Measurements from ENCODE around the gene SMC5.
"Not testable (repeated sequence)": the region's sequence is repeated elsewhere in the genome, so short reads cannot be mapped to it uniquely, and the experiment has no call there.

Gene SMC5

DNA sequence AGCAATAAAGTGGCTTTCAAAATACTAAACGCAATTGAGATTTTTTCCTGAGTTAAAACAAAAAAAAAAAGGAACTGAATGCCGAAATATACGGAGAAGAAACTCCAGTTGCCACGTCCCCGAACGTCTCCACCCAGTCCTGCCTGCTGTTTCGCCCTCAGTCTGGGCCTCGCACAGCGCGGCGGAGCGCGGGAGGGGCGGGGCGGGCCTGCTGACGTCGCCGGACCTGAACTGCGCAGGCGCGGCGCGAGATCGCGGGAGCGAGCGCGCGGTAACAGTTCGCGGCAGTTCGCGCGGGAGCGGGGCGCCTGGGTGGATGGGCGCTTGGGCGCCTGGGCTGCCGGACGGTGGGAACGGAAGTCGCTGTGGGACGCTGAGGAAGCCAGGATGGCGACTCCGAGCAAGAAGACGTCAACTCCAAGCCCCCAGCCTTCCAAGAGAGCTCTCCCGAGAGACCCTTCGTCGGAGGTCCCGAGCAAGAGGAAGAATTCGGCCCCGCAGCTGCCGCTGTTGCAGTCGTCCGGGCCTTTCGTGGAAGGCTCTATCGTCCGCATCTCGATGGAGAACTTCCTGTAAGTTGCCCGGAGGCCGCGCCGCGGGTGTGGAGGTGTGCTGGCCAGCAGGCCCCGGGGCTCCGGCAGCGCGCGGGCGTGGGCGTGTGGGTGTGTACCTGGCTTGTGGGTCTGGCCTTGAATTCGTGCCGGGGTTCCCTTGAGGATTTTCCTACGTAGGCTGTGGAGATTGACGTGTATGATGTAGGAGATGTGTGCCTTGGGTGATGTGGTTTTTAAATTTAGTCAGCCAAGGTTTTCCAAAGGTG lies at the start of gene SMC5:
Gene SMC5, plus strand, starts transcription at position 287 of the 820 bp plus-strand sequence. Its CDS starts 101 bp downstream, at position 388.
- DNase-seq (ENCODE audit: low read depth in 2 of 2) = peak; percentile 77

DNA sequence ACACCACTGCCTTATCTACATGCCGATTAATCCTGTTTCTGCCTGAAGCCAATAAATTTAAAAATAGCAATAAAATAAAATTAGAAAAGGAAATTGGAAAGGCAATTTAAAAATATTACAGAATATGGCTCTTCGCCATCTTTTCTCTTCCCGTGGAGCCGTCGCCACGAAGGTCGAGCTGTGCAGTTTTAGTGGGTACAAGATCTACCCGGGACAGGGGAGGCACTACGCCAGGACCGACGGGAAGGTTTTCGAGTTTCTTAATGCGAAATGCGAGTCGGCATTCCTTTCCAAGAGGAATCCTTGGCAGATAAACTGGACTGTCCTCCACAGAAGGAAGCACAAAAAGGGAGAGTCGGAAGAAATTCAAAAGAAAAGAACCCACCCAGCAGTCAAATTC lies 41.7 kb upstream of the SMC5 start:
- no peak for DNase-seq (ENCODE audit: low read depth in 2 of 2)

DNA sequence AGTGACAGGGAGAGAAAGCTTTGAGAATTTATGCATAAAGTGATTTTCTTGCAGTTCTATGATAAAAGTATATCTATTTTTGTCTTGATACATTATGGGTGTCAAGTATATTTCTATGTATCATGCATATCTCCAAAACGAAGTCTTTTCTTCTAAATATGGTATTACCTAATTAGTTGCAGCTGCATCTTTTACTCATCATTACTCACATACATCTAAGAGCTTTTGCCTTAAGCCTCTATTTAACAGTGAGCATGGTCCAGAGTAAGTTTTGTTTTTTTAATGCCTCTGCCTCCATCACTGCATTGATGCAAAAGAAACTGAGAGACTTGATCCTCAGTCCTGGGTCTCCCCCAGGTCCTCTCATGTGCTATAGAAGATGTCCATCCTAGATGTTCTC lies 40.0 kb upstream of the SMC5 start:
- DNase-seq (ENCODE audit: low read depth in 2 of 2) = no peak

DNA sequence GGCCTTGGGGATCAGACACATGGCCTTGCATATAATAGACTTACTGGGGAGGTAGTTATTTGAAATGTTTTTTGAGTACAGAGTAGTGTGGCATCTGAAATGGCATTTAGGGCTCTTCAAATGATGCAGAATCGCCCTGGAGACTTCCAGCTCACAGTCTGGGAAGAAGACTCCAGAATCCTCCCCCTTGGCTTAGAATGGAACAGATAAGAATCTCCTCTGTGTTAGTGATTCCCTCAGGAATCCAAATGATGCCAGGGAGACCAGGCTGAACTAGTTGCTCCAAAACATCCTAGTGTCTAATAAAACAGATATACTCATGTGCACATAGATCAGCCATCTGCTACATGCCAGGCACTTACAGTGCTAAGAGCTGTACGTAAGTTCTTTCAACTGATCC lies 38.6 kb upstream of the SMC5 start:
- DNase-seq (ENCODE audit: low read depth in 2 of 2) = no peak

DNA sequence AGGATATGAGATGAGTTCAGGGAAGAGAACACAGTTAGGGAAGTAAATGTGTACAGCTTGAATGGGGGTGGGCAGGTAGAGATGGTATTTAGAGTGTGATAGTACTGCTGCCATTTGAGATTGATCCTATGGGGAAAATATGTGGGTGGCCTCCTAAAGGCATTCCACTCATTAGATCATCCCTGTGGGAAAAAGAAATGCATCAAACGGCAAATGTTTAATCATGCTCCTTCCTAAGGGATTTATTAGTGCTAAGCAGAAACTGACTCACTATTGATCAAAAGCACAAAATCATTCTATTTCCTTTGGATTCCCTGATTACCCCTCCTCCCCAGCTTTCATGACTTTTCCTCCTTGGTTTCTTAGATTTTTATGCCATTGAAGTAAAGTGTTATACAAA lies 36.4 kb upstream of the SMC5 start:
- no peak for DNase-seq (ENCODE audit: low read depth in 2 of 2)

DNA sequence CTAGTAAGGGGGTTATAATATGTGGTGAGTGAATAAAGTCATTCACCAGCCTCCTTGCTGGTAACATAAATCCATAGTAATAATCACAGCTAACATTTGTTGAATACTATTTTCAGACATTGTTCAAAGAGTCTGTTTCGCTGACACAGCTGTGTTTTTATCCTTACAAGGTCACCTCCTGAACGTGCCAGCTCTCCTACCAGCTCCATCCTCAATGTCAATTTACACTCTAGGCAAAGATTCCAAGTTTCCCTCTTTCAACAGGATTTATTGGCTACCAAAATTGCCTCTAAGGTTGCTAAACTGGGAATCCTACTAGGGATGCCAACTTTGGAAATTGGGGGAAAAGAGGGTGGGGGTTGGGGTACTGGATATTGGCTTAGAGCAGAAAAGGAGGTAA lies 30.7 kb upstream of the SMC5 start:
- no peak for DNase-seq (ENCODE audit: low read depth in 2 of 2)

DNA sequence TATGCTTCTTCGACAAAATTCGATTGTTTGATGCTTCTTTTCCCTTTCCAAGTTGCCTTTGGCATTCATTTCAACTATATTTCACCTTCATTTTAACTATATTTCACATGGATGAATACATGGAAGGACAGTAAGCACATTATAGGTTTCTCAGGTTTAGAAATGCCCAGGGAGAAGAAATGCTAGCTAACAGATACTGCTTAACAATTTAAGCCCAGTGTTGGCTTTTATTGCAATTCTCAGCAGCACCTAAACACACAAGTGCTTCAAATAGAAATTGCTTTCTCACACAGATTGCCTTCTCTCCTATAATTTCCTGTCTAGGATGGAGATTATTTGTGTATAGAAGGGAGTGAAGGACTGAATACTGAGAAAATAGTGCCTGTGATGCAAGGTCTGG lies 30.2 kb upstream of the SMC5 start:
- DNase-seq (ENCODE audit: low read depth in 2 of 2) = no peak

DNA sequence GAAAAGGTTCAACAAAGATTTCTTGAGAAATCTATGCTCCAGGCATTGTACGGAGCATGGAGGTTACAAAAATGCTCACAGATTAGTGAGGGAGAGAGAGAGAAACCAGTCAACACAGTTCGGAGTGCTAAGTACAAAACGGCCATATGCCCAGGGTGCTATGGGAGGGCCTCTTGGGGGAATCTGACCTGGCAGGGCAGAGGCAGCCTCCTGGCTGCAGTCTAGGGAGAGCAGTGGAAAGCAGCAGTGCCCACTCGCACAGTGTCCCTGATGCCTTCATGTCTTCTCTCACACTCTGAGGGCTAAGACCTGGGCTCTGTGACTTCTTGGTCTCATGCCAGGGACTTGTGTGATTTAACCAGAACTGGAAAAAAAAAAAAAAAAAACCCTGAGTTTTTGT lies 29.8 kb upstream of the SMC5 start:
- DNase-seq (ENCODE audit: low read depth in 2 of 2) = no peak

DNA sequence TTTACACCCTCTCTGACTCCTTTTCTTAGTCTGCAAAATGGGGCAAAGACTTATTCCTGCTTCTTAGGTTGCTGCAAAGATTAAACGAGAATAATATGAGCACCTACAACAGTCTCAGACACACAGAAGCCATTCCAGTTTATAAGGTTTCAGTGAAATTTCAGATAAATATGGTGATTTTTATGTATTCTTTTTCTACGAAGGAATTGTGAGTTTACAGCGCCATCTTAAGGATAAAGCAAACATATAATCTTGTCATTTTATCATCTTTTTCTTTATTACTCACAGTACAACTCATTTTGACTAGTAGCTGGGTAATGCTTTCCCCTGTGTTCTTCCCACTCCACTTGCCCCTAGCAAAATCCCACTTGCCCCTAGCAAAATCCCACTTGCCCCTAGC lies 29.2 kb upstream of the SMC5 start:
- no peak for DNase-seq (ENCODE audit: low read depth in 2 of 2)

DNA sequence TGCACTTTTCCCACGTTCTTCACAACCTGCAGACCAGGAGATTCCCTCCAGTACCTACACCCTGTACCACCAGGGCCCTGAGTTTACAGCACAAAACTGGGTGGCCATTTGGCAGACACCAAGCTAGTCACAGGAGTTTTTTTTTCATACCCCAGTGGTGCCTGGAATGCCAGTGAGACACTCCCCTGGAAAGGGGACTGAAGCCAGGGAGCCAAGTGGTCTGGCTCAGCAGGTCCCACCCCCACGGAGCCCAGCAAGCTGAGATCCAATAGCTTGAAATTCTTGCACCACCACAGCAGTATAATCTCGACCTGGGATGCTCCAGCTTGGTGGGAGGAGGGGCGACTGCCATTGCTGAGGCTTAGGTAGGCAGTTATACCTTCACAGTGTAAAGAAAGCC lies 26.3 kb upstream of the SMC5 start:
- DNase-seq (ENCODE audit: low read depth in 2 of 2) = no peak

DNA sequence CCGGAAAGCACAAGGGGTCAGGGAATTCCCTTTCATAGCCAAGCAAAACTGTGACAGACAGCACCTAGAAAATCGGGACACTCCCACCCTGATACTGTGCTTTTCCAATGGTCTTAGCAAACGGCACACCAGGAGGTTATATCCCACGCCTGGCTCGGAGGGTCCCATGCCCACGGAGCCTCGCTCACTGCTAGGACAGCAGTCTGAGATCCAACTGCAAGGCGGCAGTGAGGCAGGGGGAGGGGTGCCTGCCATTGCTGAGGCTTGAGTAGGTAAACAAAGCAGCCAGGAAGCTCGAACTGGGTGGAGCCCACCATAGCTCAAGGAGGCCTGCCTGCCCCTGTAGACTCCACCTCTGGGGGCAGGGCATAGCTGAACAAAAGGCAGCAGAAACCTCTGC lies 24.6 kb upstream of the SMC5 start:
- DNase-seq (ENCODE audit: low read depth in 2 of 2) = not testable (repeated sequence)

DNA sequence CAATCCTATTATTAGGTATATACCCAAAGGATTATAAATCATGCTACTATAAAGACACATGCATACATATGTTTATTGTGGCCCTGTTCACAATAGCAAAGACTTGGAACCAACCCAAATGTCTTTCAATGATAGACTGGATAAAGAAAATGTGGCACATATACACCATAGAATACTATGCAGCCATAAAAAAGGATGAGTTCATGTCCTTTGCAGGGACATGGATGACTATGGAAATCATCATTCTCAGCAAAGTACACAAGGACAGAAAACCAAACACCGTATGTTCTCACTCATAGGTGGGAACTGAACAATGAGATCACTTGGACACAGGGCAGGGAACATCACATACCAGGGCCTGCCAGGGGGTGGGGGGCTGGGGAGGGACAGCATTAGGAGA lies 12.8 kb upstream of the SMC5 start:
- not testable (repeated sequence) for DNase-seq (ENCODE audit: low read depth in 2 of 2)

DNA sequence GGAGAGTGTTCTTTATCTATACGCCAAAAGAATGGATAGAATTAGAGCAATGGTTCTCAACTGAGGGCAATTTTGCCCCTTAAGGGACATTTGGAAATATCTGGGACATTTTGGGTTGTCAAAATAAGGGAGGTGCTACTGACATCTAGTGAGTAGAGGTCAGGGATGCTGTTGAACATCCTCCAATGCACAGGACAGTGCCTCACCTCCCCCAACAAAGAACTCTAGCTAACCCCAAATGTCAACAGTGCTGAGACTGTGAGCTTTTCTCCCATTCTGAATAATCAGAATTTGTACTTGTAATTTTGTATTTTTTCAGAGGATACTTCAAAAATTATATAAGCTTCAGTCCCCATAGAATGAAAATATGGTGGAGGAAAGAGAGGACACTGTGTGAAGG lies 8.6 kb upstream of the SMC5 start:
- no peak for DNase-seq (ENCODE audit: low read depth in 2 of 2)

DNA sequence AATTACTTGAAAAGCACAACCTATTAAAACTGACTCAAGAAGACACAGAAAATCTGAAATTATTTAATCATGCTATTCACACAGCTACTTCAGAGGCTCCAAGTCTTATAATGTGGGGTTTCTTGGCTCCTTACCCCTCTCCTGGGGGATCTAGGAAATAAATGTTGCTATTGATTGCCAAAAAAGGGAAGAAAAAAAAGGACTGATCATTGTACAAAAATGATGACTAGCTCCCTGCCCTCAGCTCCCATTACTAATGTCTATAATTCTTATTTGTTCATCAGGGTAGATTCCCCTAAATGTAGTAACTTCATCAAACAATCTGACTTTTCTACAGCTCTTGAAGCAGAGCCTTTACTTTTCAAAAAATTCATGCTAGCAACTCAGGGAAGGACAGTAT lies 3.3 kb upstream of the SMC5 start:
- no peak for DNase-seq (ENCODE audit: low read depth in 2 of 2)

DNA sequence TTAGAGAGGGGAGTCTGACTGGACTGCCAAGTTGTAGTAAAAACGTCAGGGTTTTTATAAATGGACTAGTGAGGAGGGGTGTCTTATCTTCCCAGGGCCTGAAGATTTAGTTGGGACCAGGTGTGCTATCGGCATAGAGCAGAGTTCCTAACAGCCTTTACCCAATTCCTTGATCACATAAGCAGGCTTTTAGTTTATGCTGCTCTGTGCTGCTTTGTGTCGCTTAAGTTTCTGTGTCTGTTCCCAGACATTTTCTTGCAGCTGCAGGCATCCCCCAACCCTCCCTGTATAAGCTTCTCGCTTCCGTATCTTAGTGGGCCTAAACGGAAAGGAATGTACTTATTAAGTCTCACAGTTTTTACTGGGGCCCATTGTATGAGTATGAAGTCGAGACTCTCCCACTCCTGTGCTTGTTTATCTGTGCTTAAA lies 2.6 kb upstream of the SMC5 start:
- no peak for DNase-seq (ENCODE audit: low read depth in 2 of 2)

DNA sequence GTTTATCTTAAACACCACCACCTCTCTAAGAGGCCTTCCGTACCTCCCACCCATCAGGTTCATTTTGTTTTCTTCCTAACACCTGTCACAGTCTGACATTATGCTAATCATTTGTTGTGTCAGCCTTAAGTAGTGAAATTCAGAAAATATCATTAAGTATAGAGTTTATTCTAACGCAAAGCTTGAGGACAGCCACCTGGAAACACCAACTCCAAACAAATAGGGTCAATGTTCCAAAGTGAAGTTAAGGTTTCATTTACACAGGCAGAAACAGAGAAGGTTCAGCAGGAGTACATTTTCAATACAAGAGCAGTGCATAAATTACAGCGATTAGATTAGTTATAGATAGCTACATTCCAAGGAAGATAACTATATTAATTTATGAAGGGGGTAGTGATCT lies 1.3 kb upstream of the SMC5 start:
- no peak for DNase-seq (ENCODE audit: low read depth in 2 of 2)

DNA sequence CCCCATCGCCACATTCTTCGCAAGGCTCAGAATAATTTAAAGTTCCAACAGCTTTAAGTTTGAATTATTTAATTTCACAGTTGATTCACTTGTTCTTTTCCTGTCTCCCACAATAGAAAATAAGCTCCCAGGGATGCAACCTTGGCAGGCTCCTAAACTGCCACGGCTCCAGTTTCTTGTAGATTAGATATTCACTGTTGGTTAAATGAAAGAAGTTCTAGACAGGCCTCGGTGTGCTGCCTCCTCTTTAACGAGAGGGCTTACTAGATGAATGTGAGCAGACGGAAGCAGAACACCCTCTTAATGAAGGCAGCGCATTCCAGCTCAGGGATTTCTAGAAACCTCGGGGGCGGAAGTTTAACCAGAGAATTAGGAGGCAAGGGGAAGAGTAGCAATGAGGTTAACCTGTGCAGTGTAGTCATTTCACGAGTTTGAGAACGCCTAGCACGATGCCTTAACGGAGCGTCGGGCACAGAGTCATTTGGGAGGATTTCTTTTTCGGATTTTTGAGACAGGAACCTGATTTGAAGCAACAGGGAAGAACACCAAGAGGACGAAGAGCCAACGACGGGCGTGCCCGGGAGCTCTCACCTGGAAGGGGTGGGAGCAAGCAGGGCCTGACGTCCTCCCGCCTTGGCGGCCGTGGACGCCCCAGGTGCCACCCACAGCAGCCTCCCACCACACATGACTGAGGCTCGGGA lies 637 bp upstream of the SMC5 start:
- DNase-seq (ENCODE audit: low read depth in 2 of 2) = no peak

DNA sequence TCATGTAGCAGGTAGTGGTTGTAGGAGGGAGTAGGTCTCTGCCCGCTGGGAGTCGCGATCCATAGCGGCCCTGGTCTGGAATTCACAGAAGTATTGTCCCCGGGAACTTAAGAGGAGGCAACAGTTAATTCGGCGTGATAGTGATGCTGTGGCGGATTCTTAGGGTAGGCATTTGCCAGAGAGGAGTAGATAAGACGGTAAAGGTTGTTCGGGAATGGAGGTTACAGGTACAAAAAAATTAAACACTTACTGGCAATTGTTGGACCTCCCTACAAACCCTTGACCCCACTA lies 679 bp downstream of the SMC5 start:
- DNase-seq (ENCODE audit: low read depth in 2 of 2) = no peak

DNA sequence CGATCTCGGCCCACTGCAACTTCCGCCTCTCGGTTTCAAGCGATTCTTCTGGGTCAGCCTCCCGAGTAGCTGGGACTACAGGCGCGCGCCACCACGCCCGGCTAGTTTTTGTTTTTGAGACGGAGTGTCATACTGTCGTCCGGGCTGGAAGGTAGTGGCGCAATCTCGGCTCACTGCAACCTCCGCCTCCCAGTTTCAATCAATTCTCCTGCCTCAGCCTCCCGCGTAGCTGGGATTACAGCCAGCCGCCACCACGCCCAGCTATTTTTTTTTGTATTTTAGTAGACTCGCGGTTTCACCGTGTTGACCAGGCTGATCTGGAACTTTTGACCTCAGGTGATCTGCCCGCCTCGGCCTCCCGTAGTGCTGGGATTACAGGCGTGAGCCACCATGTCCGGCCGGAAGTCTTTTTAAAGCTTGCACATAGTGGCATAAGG lies 1.2 kb downstream of the SMC5 start:
- no peak for DNase-seq (ENCODE audit: low read depth in 2 of 2)

DNA sequence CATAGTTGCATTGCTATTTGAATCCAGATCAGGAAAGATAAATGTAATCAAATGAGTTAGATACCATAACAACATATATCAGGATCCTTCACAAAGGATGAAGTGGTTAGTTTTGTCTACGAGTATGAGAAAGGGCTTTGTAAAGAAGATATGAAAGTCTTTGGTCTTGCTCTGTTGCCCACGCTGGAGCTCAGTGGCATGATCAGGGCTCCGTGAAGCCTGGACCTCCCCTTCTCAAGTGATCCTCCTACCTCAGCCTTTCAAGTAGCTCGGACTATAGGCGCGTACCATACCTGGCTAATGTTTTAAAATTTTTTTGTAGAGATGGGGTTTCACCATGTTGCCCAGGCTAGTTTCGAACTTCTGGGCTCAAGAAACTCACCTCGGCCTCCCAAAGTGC lies 1.8 kb downstream of the SMC5 start:
- DNase-seq (ENCODE audit: low read depth in 2 of 2) = no peak

DNA sequence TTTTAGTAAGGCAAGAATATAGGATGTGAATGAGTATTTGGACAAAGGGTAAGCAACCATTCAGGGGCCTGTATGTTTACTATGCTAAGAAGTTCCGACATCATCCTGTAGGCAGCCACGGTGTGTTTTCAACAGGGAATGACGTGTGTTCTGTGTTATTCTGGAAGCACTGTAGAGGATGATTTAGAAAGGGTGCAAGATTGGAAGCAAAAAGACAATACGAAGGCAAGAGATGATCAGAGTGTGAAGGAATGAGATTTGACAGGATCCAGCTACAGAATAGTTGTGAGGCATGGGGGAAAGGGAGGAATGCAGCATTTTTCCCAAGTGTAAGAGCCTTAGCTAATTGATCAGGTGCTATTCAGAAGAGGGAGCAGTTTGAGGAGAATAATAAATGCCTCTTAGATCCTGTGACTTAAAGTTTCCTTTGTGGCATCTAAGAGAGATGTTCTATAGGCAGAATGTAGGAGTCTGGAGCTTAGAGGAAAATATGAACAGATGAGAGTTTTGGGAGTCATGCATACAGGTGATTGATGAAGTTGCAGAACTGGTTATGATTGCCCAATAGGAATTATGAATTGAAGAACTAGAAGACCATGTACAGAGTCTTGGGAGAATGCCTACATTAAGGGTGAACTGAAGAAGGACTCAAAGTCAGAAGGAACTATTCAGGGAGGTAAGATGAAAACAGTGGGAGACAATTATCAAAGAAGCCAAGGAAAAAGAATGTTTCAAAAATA lies 2.5 kb downstream of the SMC5 start:
- no peak for DNase-seq (ENCODE audit: low read depth in 2 of 2)

DNA sequence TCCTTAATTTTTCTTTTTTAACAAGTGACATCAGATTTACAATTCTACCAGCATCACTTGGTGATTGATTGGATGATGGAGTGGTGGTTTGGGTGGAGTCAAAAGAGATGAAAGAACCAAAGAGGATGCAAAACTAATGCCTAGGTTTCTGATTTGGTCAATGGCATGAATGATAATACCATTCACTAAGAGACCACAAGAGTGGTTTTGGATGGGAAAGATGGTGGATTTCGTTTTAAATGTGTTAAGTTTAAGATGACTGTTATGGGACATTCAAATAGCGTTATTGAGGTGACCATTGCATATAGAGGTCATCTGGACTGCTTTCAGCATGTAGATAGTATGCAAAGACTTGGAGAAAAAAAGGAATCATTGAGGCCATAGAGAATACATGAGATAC lies 3.6 kb downstream of the SMC5 start:
- no peak for DNase-seq (ENCODE audit: low read depth in 2 of 2)

DNA sequence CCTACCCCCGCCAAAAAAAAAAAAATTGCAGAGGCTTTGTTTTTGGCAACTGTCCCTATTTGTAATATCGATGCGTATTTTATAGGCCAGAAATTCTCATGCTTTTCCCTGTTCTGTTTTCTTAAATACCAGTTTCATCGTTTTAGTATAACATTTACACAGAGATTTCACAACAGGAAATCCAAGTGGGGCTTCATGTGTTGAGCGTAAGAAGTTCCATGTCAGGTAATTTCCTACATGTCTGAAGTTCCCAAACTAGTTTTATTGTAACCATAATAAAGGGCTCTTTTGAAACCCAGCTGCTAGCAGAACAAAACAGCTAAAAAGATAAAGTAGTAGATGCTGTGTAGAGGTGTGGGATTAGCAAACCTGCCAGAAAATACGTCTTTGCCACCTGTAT lies 4.2 kb downstream of the SMC5 start:
- no peak for DNase-seq (ENCODE audit: low read depth in 2 of 2)

All from stimulated activated CD4-positive, alpha-beta T cell treated with anti-CD3 and anti-CD28 coated beads, Interleukin-1b, Interleukin-23, amount 100 ng/mL, for 1 hour (primary cell).